K562 (cell line): ENCODE results near the gene BNIPL. TPM values are rescaled to one million over a fixed set of nuclear protein-coding genes. Genes with fewer than 3 reads are reported as not detected.

Experiments
- ASH1L ChIP-seq: fragments of 450-650 bp; IDR thresholded peaks from 2 replicates; pipeline ENCODE4 v1.6.1; 2018; ENCODE audit warnings: borderline replicate concordance, mild to moderate bottlenecking, low read depth; ENCODE audit not compliant: partially characterized antibody
- BHLHE40 ChIP-seq: IDR thresholded peaks from 2 replicates; pipeline ENCODE4 v1.6.1; 2011; ENCODE audit warnings: low read length, improper control_type of control experiment
- CBFA2T2 ChIP-seq: fragments of 450-650 bp; conservative IDR thresholded peaks from 2 replicates; pipeline ENCODE4 v1.6.1; 2017; ENCODE audit warnings: mild to moderate bottlenecking
- EGR1 ChIP-seq: fragments of 450-650 bp; conservative IDR thresholded peaks from 2 replicates; pipeline ENCODE4 v1.6.1; 2017; ENCODE audit warnings: mild to moderate bottlenecking
- HEY1 ChIP-seq: fragments of 250-450 bp; sonication (Bioruptor Pico); IDR thresholded peaks from 2 replicates; pipeline ENCODE4 v1.5.0; 2020; ENCODE audit warnings: mild to moderate bottlenecking, moderate library complexity, borderline replicate concordance
- HIVEP1 ChIP-seq: fragments of 250-450 bp; sonication (Bioruptor Pico); IDR thresholded peaks from 2 replicates; pipeline ENCODE4 v1.4.0; 2020; ENCODE audit warnings: mild to moderate bottlenecking
- HNRNPUL1 ChIP-seq: fragments of 200-400 bp; formaldehyde crosslinking; IDR thresholded peaks from 2 replicates; pipeline ENCODE4 v1.6.1; 2017; ENCODE audit warnings: low read length
- MCM3 ChIP-seq: fragments of 450-650 bp; IDR thresholded peaks from 2 replicates; pipeline ENCODE4 v1.6.1; 2016
- NFATC3 ChIP-seq: fragments of 450-650 bp; IDR thresholded peaks from 2 replicates; pipeline ENCODE4 v1.6.1; 2017; ENCODE audit warnings: mild to moderate bottlenecking
- NFE2 ChIP-seq: IDR thresholded peaks from 2 replicates; pipeline ENCODE4 v1.6.1; 2014; ENCODE audit warnings: antibody characterized with exemption, low read depth
- PCBP1 ChIP-seq: fragments of 200-400 bp; formaldehyde crosslinking; IDR thresholded peaks from 2 replicates; pipeline ENCODE4 v1.6.1; 2018; ENCODE audit warnings: mild to moderate bottlenecking, low read depth, low read length; ENCODE audit not compliant: poor library complexity, severe bottlenecking
- RB1 ChIP-seq: fragments of 450-650 bp; IDR thresholded peaks from 2 replicates; pipeline ENCODE4 v1.6.1; 2017; ENCODE audit warnings: low read depth, mild to moderate bottlenecking
- SMARCB1 ChIP-seq: IDR thresholded peaks from 2 replicates; pipeline ENCODE4 v1.6.1; 2011; ENCODE audit warnings: improper control_type of control experiment, low read depth; ENCODE audit not compliant: insufficient read length
- SMARCE1 ChIP-seq: fragments of 450-650 bp; IDR thresholded peaks from 2 replicates; pipeline ENCODE4 v1.7.1; 2016; ENCODE audit warnings: mild to moderate bottlenecking
- ZKSCAN1 ChIP-seq: fragments of 150-350 bp; IDR thresholded peaks from 2 replicates; pipeline ENCODE4 v1.6.1; 2016; ENCODE audit warnings: low read depth, low read length
- ZNF124 ChIP-seq: sonication (generic); formaldehyde crosslinking; IDR thresholded peaks from 2 replicates; pipeline ENCODE4 v1.8.1; 2022; ENCODE audit warnings: missing genetic modification reagents
- ZNF3 ChIP-seq: fragments of 250-450 bp; sonication (Bioruptor Pico); IDR thresholded peaks from 2 replicates; pipeline ENCODE4 v1.5.0; 2021; ENCODE audit warnings: mild to moderate bottlenecking, moderate library complexity
- ZNF75A ChIP-seq: fragments of 450-650 bp; formaldehyde crosslinking; IDR thresholded peaks from 2 replicates; pipeline ENCODE4 v1.4.0; 2020; ENCODE audit warnings: mild to moderate bottlenecking
- polyA plus RNA-seq, 8 experiments: library from polyadenylated mRNA; depleted of rRNA in 4 of 8; stranded (reverse) in 5 of 8; unstranded in 3 of 8; fragments of >200 nt; fragmentation: Nextera tagmentation in 2 of 8; fragmentation: Illumina TruSeq in 1 of 8; extraction: Ambion mirVana in 2 of 8; extraction: Trizol in 1 of 8; gene quantifications; 2 replicates each; pipeline versions ENCODE4 v1.2.1 to v1.2.3, GENCODE V29; 2011 to 2014; ENCODE audit warnings: inconsistent platforms in 1 of 8, missing spikeins in 1 of 8
- total RNA-seq, 7 experiments: library from RNA; depleted of rRNA in 6 of 7; stranded (reverse); fragments of >200 nt in 6 of 7; fragmentation: Illumina TruSeq in 2 of 7; extraction: Trizol in 2 of 7; gene quantifications; 2 replicates each; pipeline versions ENCODE4 v1.2.1 to v1.2.3, GENCODE V29; 2011 to 2021; ENCODE audit warnings: low replicate concordance in 1 of 7
- TF ChIP-seq, protein P1 (sequence below): fragments of 250-450 bp; sonication (Bioruptor Pico); IDR thresholded peaks from 2 replicates; pipeline ENCODE4 v1.4.0; 2020; ENCODE audit warnings: borderline replicate concordance
- TF ChIP-seq, protein P2 (sequence below), 3 experiments: fragments of 200-800 bp in 1 of 3; sonication (Bioruptor generic) in 1 of 3; sonication (generic) in 1 of 3; formaldehyde crosslinking in 1 of 3; IDR thresholded peaks; 2 replicates each; pipeline versions ENCODE4 v1.6.1 to v1.8.0; 2016 to 2022; ENCODE audit warnings: mild to moderate bottlenecking in 2 of 3, missing compliant biosample characterization in 2 of 3, missing genetic modification characterization in 2 of 3, missing genetic modification reagents in 1 of 3
- TF ChIP-seq, protein P3 (sequence below), 2 experiments: fragments of 450-650 bp in 1 of 2; sonication (generic) in 1 of 2; formaldehyde crosslinking in 1 of 2; IDR thresholded peaks in 1 of 2; conservative IDR thresholded peaks in 1 of 2; 2 replicates each; pipeline versions ENCODE4 v1.6.1 to v1.8.1; 2016 to 2023; ENCODE audit warnings: mild to moderate bottlenecking in 2 of 2, moderate library complexity in 2 of 2, inconsistent platforms in 1 of 2, missing genetic modification reagents in 1 of 2
- TF ChIP-seq, protein P4 (sequence below): fragments of 450-650 bp; formaldehyde crosslinking; IDR thresholded peaks from 2 replicates; pipeline ENCODE4 v1.4.0; 2022; ENCODE audit warnings: mild to moderate bottlenecking, moderate library complexity
- TF ChIP-seq, protein P5 (sequence below): fragments of 250-450 bp; sonication (Bioruptor Pico); IDR thresholded peaks from 2 replicates; pipeline ENCODE4 v1.8.0; 2021; ENCODE audit warnings: borderline replicate concordance, mild to moderate bottlenecking, moderate library complexity; ENCODE audit not compliant: poor library complexity, severe bottlenecking
- TF ChIP-seq, protein P6 (sequence below): sonication (generic); formaldehyde crosslinking; IDR thresholded peaks from 2 replicates; pipeline ENCODE4 v1.8.1; 2022; ENCODE audit warnings: missing genetic modification reagents

Gene BNIPL
- total and polyA plus RNA-seq, 9 of the 15 experiments (the other 6 are each of a cell fraction or from before 2014, with no cell fraction given) = 0.08 to 1.4 (median 0.68) TPM

DNA sequence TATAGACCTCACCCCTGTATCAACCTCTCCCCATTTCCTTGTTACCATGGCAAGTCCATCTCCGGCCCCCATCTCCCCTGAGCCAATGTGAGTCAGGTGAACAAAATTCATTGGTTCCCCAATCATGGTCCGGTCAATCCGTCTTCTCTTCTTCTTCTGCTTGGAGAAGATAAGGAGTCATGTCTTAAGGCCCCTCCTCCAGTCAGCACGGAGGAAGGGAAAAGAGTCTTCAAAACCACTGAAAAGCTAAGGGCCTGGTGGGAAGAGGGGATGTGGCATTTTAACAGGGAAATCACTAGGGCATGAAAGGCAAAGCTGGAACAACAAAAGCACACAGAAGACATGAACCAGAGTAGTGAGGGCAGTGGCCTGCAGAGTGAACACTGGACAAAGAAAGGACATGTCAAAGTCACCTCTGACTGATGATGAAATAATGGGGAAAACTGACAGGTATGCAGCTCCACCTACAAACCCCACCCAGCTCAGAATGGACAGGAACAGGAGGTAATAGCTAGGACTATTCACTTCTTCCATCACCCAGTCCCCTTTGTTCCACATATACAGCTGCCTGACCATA is 18.7 kb downstream of the BNIPL start (continued):
- TF ChIP-seq, protein P1, sequence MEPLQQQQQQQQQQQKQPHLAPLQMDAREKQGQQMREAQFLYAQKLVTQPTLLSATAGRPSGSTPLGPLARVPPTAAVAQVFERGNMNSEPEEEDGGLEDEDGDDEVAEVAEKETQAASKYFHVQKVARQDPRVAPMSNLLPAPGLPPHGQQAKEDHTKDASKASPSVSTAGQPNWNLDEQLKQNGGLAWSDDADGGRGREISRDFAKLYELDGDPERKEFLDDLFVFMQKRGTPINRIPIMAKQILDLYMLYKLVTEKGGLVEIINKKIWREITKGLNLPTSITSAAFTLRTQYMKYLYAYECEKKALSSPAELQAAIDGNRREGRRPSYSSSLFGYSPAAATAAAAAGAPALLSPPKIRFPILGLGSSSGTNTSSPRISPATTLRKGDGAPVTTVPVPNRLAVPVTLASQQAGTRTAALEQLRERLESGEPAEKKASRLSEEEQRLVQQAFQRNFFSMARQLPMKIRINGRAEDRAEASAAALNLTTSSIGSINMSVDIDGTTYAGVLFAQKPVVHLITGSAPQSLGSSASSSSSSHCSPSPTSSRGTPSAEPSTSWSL (CRISPR knock-in tag) = no peak
- TF ChIP-seq ZNF75A (no peak), ZKSCAN1 (no peak), PCBP1 (no peak), ZNF124 (CRISPR knock-in tag) (no peak), ASH1L (peak; percentile 21), SMARCE1 (peak; percentile 67), RB1 (no peak), NFE2 (no peak), NFATC3 (no peak), CBFA2T2 (peak; percentile 76), HEY1 (no peak), SMARCB1 (no peak), HNRNPUL1 (no peak), EGR1 (no peak), HIVEP1 (no peak), ZNF3 (CRISPR knock-in tag) (no peak), BHLHE40 (peak; percentile 36; the same call in 1 of the 2 replicates), MCM3 (no peak)
- TF ChIP-seq, protein P2, sequence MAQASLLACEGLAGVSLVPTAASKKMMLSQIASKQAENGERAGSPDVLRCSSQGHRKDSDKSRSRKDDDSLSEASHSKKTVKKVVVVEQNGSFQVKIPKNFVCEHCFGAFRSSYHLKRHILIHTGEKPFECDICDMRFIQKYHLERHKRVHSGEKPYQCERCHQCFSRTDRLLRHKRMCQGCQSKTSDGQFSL (CRISPR knock-in tag; IDR thresholded peaks at IDR 0.05) = no peak
- TF ChIP-seq, protein P2 (tag; IDR thresholded peaks at IDR 0.05) = no peak
- TF ChIP-seq, protein P3, sequence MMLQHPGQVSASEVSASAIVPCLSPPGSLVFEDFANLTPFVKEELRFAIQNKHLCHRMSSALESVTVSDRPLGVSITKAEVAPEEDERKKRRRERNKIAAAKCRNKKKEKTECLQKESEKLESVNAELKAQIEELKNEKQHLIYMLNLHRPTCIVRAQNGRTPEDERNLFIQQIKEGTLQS (IDR thresholded peaks at IDR 0.05) = peak; percentile 98
- TF ChIP-seq, protein P3 (CRISPR knock-in tag; conservative IDR thresholded peaks at IDR 0.05) = no peak
- TF ChIP-seq, protein P4, sequence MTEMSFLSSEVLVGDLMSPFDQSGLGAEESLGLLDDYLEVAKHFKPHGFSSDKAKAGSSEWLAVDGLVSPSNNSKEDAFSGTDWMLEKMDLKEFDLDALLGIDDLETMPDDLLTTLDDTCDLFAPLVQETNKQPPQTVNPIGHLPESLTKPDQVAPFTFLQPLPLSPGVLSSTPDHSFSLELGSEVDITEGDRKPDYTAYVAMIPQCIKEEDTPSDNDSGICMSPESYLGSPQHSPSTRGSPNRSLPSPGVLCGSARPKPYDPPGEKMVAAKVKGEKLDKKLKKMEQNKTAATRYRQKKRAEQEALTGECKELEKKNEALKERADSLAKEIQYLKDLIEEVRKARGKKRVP (CRISPR knock-in tag) = no peak
- TF ChIP-seq, protein P5, sequence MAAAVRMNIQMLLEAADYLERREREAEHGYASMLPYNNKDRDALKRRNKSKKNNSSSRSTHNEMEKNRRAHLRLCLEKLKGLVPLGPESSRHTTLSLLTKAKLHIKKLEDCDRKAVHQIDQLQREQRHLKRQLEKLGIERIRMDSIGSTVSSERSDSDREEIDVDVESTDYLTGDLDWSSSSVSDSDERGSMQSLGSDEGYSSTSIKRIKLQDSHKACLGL (CRISPR knock-in tag) = no peak
- TF ChIP-seq, protein P6, sequence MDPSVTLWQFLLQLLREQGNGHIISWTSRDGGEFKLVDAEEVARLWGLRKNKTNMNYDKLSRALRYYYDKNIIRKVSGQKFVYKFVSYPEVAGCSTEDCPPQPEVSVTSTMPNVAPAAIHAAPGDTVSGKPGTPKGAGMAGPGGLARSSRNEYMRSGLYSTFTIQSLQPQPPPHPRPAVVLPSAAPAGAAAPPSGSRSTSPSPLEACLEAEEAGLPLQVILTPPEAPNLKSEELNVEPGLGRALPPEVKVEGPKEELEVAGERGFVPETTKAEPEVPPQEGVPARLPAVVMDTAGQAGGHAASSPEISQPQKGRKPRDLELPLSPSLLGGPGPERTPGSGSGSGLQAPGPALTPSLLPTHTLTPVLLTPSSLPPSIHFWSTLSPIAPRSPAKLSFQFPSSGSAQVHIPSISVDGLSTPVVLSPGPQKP = no peak
